Measurements from ENCODE around the gene RNF6.
"Not testable (repeated sequence)": the region's sequence is repeated elsewhere in the genome, so short reads cannot be mapped to it uniquely, and the experiment has no call there.

The RNF6 gene

GRCh38 chr13:26221721-26222519 lies at the start of gene RNF6:
Gene RNF6 (minus strand): TSS chr13:26222314. CDS start chr13:26219649, 2,665 bp downstream.
- peak; percentile 79 to 80 for DNase-seq

- DNase-seq = no peak
Observed at GRCh38 chr13:26270707-26271106, 48.6 kb upstream of the RNF6 start.

- DNase-seq = no peak
Observed at GRCh38 chr13:26266311-26266710, 44.2 kb upstream of the RNF6 start.

- DNase-seq = no peak
Observed at GRCh38 chr13:26262156-26262555, 40.0 kb upstream of the RNF6 start.

- DNase-seq = no peak
Observed at GRCh38 chr13:26259634-26260033, 37.5 kb upstream of the RNF6 start.

- no peak for DNase-seq
Observed at GRCh38 chr13:26257049-26257448, 34.9 kb upstream of the RNF6 start.

GRCh38 chr13:26255691-26256277 lies 33.7 kb upstream of the RNF6 start:
- no peak for DNase-seq

GRCh38 chr13:26255115-26255514 lies 33.0 kb upstream of the RNF6 start:
- DNase-seq = no peak

- DNase-seq = peak; percentile 36 to 42
Observed at GRCh38 chr13:26254583-26255111, 32.5 kb upstream of the RNF6 start.

GRCh38 chr13:26253787-26254582 lies 31.9 kb upstream of the RNF6 start, which contains the start of gene CDK8:
Gene CDK8 (plus strand): TSS chr13:26254129. CDS start chr13:26254642, 513 bp downstream.
- peak; percentile 84 to 85 for DNase-seq

- no peak for DNase-seq
Observed at GRCh38 chr13:26253262-26253786, 31.2 kb upstream of the RNF6 start.

GRCh38 chr13:26252006-26252405 lies 29.9 kb upstream of the RNF6 start:
- not testable (repeated sequence) for DNase-seq

GRCh38 chr13:26249551-26249950 lies 27.4 kb upstream of the RNF6 start:
- DNase-seq = no peak

GRCh38 chr13:26247608-26248007 lies 25.5 kb upstream of the RNF6 start:
- no peak for DNase-seq

- DNase-seq = no peak
Observed at GRCh38 chr13:26247011-26247410, 24.9 kb upstream of the RNF6 start.

GRCh38 chr13:26246154-26246553 lies 24.0 kb upstream of the RNF6 start:
- DNase-seq = no peak

GRCh38 chr13:26236296-26236695 lies 14.2 kb upstream of the RNF6 start:
- no peak for DNase-seq

GRCh38 chr13:26230703-26231102 lies 8.6 kb upstream of the RNF6 start:
- no peak for DNase-seq

GRCh38 chr13:26229080-26229615 lies 7.0 kb upstream of the RNF6 start:
- no peak for DNase-seq

- no peak for DNase-seq
Observed at GRCh38 chr13:26228096-26228495, 6.0 kb upstream of the RNF6 start.

- DNase-seq = no peak
Observed at GRCh38 chr13:26227166-26227971, 5.3 kb upstream of the RNF6 start.

Data from activated CD4-positive, alpha-beta T cell treated with anti-CD3 and anti-CD28 coated beads, Interleukin-2, amount 50 U/mL, for 4 hours (primary cell).